MCF 10A (cell line): ENCODE data around the gene EHBP1. TPM values are rescaled to one million over a fixed set of nuclear protein-coding genes. Genes with fewer than 3 reads are reported as not detected.
A peak's percentile ranks its signal among the peaks of the same experiment; 100 is the strongest.

ENCODE experiments used
- Bru-seq: library from RNA; stranded (reverse); fragments of 400-500 nt; gene quantifications from one replicate; lab custom pipeline; 2021; lab: Mats Ljungman, UMichigan
- BruChase-seq, 2 experiments: library from RNA; stranded (reverse); fragments of 400-500 nt; gene quantifications; one replicate each; lab custom pipeline; 2021; lab: Mats Ljungman, UMichigan
- BruUV-seq: library from RNA; stranded (reverse); fragments of 400-500 nt; replicated peaks from 2 replicates; lab custom pipeline; 2021; lab: Mats Ljungman, UMichigan
- CTCF ChIA-PET: fragments of 300-600 bp; sonication (Branson Sonifier 250); formaldehyde crosslinking; extraction: SDS; loops from one replicate; lab custom pipeline; 2021; ENCODE audit warnings: antibody characterized with exemption, inconsistent platforms; lab: Yijun Ruan, JAX
- POLR2A ChIA-PET: fragments of 300-600, 350-650 bp; sonication (Branson Sonifier 250); formaldehyde crosslinking; extraction: SDS; loops from one replicate; lab custom pipeline; 2020; ENCODE audit warnings: antibody characterized with exemption, inconsistent platforms; lab: Yijun Ruan, JAX
- DNase-seq: peaks from one replicate; pipeline ENCODE4 v3.0.0-alpha.2; 2018; ENCODE audit not compliant: unreplicated experiment
- H3K27ac Mint-ChIP-seq: one replicate; pipeline ENCODE4 v1.8.0; 2022; ENCODE audit warnings: mild to moderate bottlenecking, low read depth, mixed read lengths; ENCODE audit not compliant: unreplicated experiment
- H3K27me3 Mint-ChIP-seq: one replicate; pipeline ENCODE4 v1.8.0; 2022; ENCODE audit warnings: mixed read lengths; ENCODE audit not compliant: insufficient read depth, unreplicated experiment
- H3K36me3 Mint-ChIP-seq: one replicate; pipeline ENCODE4 v1.8.0; 2022; ENCODE audit warnings: mild to moderate bottlenecking, moderate library complexity, mixed read lengths; ENCODE audit not compliant: insufficient read depth, unreplicated experiment
- H3K4me1 Mint-ChIP-seq: one replicate; pipeline ENCODE4 v1.8.0; 2022; ENCODE audit warnings: mixed read lengths; ENCODE audit not compliant: insufficient read depth, unreplicated experiment
- H3K4me3 Mint-ChIP-seq: one replicate; pipeline ENCODE4 v1.8.0; 2022; ENCODE audit warnings: mild to moderate bottlenecking, moderate library complexity, mixed read lengths; ENCODE audit not compliant: unreplicated experiment
- H3K9me3 Mint-ChIP-seq: one replicate; pipeline ENCODE4 v1.8.0; 2022; ENCODE audit warnings: mixed read lengths; ENCODE audit not compliant: unreplicated experiment
- intact Hi-C: fragments of 100-400 bp; cut with micrococcal nuclease; formaldehyde crosslinking; loops from 2 replicates; pipeline ENCODE4 v1.14.1; 2022
- long read RNA-seq: library from polyadenylated mRNA; stranded (forward); transcript quantifications from one replicate; pipeline ENCODE4 v2.0.0, GENCODE V29; 2022
- total RNA-seq: library from RNA; stranded (reverse); gene quantifications from 2 replicates; pipeline ENCODE4 v1.2.3, GENCODE V29; 2022
- TF ChIP-seq, protein P1 (sequence below): fragments of 200-600 bp; IDR thresholded peaks from one replicate; pipeline ENCODE4 v1.8.0; 2022; ENCODE audit warnings: antibody characterized with exemption, mild to moderate bottlenecking; ENCODE audit not compliant: unreplicated experiment

Gene EHBP1
- total RNA-seq (62.1 and 81.2 TPM in 2 replicates), Bru-seq, nascent RNA (percentile 87 among the genes with signal in this experiment), BruChase-seq, experiment 1, labeled RNA remaining after a 6-hour chase (percentile 68 among the genes with signal in this experiment), BruChase-seq, experiment 2, labeled RNA remaining after a 2-hour chase (percentile 72 among the genes with signal in this experiment)
- long read RNA-seq, full-length matches to known transcripts: 3 of 80 reads
- long read RNA-seq, partial matches to known transcripts: 24 of 80 reads
- long read RNA-seq, other reads (novel, unspliced or antisense): 53 of 80 reads

DNA sequence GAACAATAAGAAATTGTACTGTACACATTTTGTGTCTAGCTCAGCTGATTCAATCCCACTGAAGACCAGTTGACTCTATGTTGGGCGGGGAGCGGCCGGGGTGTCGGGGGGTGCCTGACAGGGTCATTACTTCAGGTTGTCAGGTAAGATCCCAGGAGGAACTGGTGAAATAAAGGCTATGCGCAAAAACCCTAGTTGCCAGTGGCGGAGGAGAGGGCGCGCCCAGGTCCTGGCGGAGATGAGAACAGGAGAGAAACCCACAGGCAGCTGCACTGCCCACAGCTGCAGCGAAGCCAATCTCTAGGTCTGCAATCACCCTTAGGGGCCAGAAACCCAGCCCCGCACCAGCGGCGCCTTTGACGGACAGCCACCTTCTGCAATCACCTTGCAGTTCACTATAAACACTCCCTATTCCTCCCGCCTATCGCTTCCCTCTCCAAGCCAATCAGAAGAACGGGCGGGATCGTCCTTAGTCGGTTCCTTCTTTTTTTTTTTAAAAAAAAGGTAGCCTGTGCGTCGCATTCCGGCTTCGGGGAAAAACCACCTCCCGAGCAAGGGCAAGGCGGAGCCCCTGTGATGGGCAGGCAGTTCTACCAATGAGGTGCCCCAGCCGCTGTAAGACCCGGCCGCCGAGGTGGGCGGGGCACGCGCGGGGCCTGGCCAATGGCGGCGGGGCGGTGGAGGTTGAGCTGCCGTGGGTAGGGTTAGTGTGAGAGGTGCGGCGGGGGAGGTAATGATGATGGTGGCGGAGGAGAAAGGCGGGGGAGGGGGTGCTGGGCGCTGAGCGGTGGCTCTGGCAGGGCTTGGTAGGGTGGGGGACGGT is at the start of gene EHBP1:
Gene EHBP1 (plus strand): TSS at position 707 of the 823 bp plus-strand sequence. CDS start 1,479 bp downstream, outside the sequence.
- peak; percentile 100 for DNase-seq
- Mint-ChIP-seq H3K27ac (peak within 1 kb of the TSS; percentile 78), H3K4me1 (peaks cover 30% of the 10 kb centered on the region), H3K9me3 (no peaks in the 10 kb centered on the region), H3K4me3 (peak within 1 kb of the TSS; percentile 87), H3K27me3 (no peaks in the 10 kb centered on the region), H3K36me3 (peaks cover 17% of the 10 kb centered on the region)
- ChIA-PET POLR2A (interaction anchor here (0.5 to 3.3 kb wide), 25 partner anchors 8 to 1137 kb away, joined by 3 to 29 read pairs (median 4); partner anchors contain the start of gene TMEM17), CTCF (interaction anchor here (0.6 kb wide), 2 partner anchors 236 to 319 kb away, joined by 3 read pairs; no protein-coding TSS in a partner anchor)
- TF ChIP-seq, protein P1, sequence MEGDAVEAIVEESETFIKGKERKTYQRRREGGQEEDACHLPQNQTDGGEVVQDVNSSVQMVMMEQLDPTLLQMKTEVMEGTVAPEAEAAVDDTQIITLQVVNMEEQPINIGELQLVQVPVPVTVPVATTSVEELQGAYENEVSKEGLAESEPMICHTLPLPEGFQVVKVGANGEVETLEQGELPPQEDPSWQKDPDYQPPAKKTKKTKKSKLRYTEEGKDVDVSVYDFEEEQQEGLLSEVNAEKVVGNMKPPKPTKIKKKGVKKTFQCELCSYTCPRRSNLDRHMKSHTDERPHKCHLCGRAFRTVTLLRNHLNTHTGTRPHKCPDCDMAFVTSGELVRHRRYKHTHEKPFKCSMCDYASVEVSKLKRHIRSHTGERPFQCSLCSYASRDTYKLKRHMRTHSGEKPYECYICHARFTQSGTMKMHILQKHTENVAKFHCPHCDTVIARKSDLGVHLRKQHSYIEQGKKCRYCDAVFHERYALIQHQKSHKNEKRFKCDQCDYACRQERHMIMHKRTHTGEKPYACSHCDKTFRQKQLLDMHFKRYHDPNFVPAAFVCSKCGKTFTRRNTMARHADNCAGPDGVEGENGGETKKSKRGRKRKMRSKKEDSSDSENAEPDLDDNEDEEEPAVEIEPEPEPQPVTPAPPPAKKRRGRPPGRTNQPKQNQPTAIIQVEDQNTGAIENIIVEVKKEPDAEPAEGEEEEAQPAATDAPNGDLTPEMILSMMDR: no peak
- intact Hi-C loops: loop anchor here (2.0 to 10.0 kb wide), 3 partner anchors 44 to 480 kb away; no protein-coding TSS in a partner anchor
- no TSS peak for BruUV-seq

DNA sequence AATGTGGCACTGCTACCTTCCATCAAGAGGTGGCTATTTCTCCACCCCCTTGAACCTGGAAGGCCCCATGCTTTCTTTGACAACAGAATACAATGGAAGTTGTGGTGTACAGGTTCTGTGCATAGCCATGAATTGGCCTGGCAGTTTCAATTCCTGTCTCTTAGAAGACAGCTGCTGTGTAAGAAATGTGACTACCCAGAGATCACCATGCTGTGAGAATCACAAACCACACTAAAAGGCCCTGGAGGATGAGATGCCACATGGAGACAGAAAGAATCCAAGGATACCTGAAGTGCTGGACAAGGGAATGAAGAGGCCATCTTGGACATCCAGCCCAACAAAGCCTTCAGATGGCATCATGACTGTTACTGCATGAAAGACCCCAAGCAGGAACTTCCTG is 47.7 kb upstream of the EHBP1 start:
- TF ChIP-seq, protein P1: no peak
- ChIA-PET CTCF (no interaction called here), POLR2A (no interaction called here)
- intact Hi-C loops: no loop called here
- no peaks in the 10 kb centered on the region for H3K9me3 Mint-ChIP-seq
- H3K4me3 Mint-ChIP-seq: no peak overlapping the region
- H3K27ac Mint-ChIP-seq: no peak overlapping the region
- H3K4me1 Mint-ChIP-seq: peaks cover 51% of the 10 kb centered on the region
- DNase-seq: no peak
- H3K36me3 Mint-ChIP-seq: no peaks in the 10 kb centered on the region
- BruUV-seq: no TSS peak
- H3K27me3 Mint-ChIP-seq: no peaks in the 10 kb centered on the region

DNA sequence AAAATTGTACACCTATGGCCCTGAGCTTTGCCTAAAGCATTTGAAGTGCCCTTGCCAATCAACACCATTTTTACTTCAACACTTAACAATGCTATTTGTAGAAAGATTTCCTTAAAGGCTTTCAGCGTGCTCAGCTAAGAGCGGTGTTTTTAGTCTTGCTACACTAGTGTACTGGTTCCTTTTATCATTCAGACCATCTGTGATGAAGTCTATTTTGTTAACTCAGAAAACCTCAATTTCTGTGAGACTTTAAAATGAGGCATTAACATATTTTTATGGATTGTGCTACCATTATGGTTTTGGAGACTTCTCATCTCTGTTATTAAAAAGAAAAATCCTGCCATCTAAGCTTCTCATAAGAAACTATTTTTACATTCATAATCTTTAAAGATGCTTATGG is 46.6 kb upstream of the EHBP1 start:
- Mint-ChIP-seq H3K27ac (no peak overlapping the region), H3K4me3 (no peak overlapping the region), H3K27me3 (no peaks in the 10 kb centered on the region), H3K36me3 (no peaks in the 10 kb centered on the region), H3K4me1 (peaks cover 59% of the 10 kb centered on the region), H3K9me3 (no peaks in the 10 kb centered on the region)
- DNase-seq: no peak
- CTCF ChIA-PET: interaction anchor here (0.6 to 1.0 kb wide), 2 partner anchors 202 to 247 kb away, joined by 4 read pairs; no protein-coding TSS in a partner anchor
- TF ChIP-seq, protein P1: no peak
- intact Hi-C loops: no loop called here
- no TSS peak for BruUV-seq
- POLR2A ChIA-PET: interaction anchor here (1.0 to 2.8 kb wide), 5 partner anchors 21 to 153 kb away, joined by 3 to 16 read pairs (median 4); partner anchors contain the start of genes EHBP1 and TMEM17
